Measurements from ENCODE around the gene GJA3. TPM values are rescaled to one million over a fixed set of nuclear protein-coding genes. Genes with fewer than 3 reads are reported as not detected.

GJA3 gene
- total and polyA plus RNA-seq, 9 of the 15 experiments (the other 6 are each of a cell fraction or from before 2014, with no cell fraction given), result 0.03 to 0.13 (median 0.04) TPM; not detected in 4

- TF ChIP-seq E2F8 (IDR thresholded peaks at IDR 0.05; ENCODE audit: low read depth, partially characterized antibody), result no peak
- TF ChIP-seq NRF1 (conservative IDR thresholded peaks at IDR 0.05 in 1 of 2, IDR thresholded peaks at IDR 0.05 in 1 of 2), result no peak
- TF ChIP-seq EHMT2 (IDR thresholded peaks at IDR 0.05), result no peak
- no peak for TF ChIP-seq THRB (CRISPR knock-in tag; conservative IDR thresholded peaks at IDR 0.05)
Observed at GRCh38 chr13:20127562-20128458, 33.0 kb downstream of the GJA3 start (continued).

GRCh38 chr13:20127262-20127561 lies 33.6 kb downstream of the GJA3 start:
- CTCF ChIA-PET (ENCODE audit: low intra/inter-chr PET ratio), result no interaction called here
- FAIRE-seq, result no peak
- no peak overlapping the region for H3K4me3 ChIP-seq
- H3K27me3 ChIP-seq (ENCODE audit: control insufficient read depth in 2 of 2, insufficient read depth in 2 of 2, low read length in 2 of 2), result peaks cover 0 to 6% of the 10 kb centered on the region in 2 experiments; a peak in 1 of 5 replicates
- H2AFZ ChIP-seq (ENCODE audit: low read depth, low read length), result no peak overlapping the region
- H4K20me1 ChIP-seq (replicated peaks; ENCODE audit: control insufficient read depth, insufficient read depth, low read length), result no peaks in the 10 kb centered on the region
- H3K79me2 ChIP-seq (ENCODE audit: control insufficient read depth, insufficient read depth, low read length), result no peaks in the 10 kb centered on the region
- no peak for DNase-seq (ENCODE audit: extremely low read depth in 1 of 4, low spot score in 3 of 4)
- WGBS (ENCODE audit: insufficient coverage, low coverage, missing lambda C conversion rate), result 30% methylated on average over 3 of the region's 6 CpGs
- H3K9ac ChIP-seq (ENCODE audit: insufficient read depth in 1 of 2, low read depth in 2 of 2, low read length in 2 of 2), result no peak overlapping the region
- intact Hi-C loops (cut with micrococcal nuclease) (no loop called here), in situ Hi-C loops (cut with MboI) (no loop called here)
- peaks cover 0 to 4% of the 10 kb centered on the region in 2 experiments; a peak in 1 of 5 replicates for H3K4me1 ChIP-seq (replicated peaks in 1 of 2; ENCODE audit: control insufficient read depth in 2 of 2, insufficient read depth in 2 of 2, low read length in 2 of 2)
- no peak overlapping the region for H3K4me2 ChIP-seq (ENCODE audit: insufficient read depth, low read length)
- no peaks in the 10 kb centered on the region for H3K9me1 ChIP-seq (ENCODE audit: control insufficient read depth, insufficient read depth, low read length)
- no TSS peak for BruUV-seq (replicated peaks)
- POLR2A ChIA-PET, result no interaction called here
- no peak overlapping the region for H3K27ac ChIP-seq (ENCODE audit: extremely low read depth, low read depth, low read length)
- H3K36me3 ChIP-seq (ENCODE audit: control insufficient read depth, insufficient read depth, low read length), result no peaks in the 10 kb centered on the region
- ATAC-seq, result no peak
- TF ChIP-seq PHF8 (IDR thresholded peaks at IDR 0.05; ENCODE audit: borderline replicate concordance, low read length) (no peak), GTF2E2 (tag; IDR thresholded peaks at IDR 0.05) (no peak), CEBPB (tag; IDR thresholded peaks at IDR 0.05) (0 out of 2 replicates have a peak, but pooled peaks have one; percentile 12)
- no peaks in the 10 kb centered on the region for H3K9me3 ChIP-seq (replicated peaks; ENCODE audit: control insufficient read depth, insufficient read depth, low read depth, low read length)
